GM04504 (cell line): Measurements from ENCODE around the gene RAB3GAP2.
A peak's percentile ranks its signal among the peaks of the same experiment; 100 is the strongest.
"Not testable (repeated sequence)": the region's sequence is repeated elsewhere in the genome, so short reads cannot be mapped to it uniquely, and the experiment has no call there.

Experiments used
- DNase-seq: peaks from one replicate; pipeline ENCODE4 v3.0.0-alpha.2; 2012; ENCODE audit warnings: low read depth

RAB3GAP2 gene

GRCh38 chr1:220139966-220140365 lies 132.3 kb downstream of the RAB3GAP2 start:
- DNase-seq, result no peak

- no peak for DNase-seq
Observed at GRCh38 chr1:220137019-220137786, 135.1 kb downstream of the RAB3GAP2 start.

- DNase-seq, result no peak
Observed at GRCh38 chr1:220135755-220136154, 136.5 kb downstream of the RAB3GAP2 start.

DNA sequence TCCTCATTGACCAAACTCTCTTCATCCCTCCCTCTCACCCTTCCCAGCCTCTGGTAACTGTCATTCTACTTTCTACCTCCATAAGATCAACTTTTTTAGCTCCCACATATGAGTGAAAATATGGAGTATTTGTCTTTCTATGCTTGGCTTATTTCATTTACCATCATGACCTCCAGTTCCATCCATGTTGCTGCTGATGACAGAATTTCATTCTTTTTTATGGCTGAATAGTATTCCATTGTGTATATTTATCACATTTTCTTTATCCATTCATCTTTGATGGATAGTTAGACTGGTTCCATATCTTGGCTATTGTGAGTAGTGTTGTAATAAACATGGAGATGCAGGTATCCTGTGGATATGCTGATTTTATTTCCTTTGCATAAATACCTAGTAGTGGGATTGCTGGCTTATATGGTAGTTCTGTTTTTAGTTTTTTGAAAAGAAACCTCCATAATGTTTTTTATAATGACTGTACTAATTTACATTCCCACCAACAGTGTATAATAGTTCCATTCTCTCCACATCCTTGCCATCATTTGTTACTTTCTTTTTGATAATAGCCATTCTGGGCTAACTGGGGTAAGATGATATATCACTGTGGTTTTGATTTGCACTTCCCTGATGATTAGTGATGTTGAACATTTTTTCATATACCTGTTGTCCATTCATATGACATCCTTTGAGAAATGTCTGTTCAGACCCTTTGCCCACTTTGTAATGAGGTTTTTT lies 142.6 kb downstream of the RAB3GAP2 start:
- no peak for DNase-seq

- no peak for DNase-seq
Observed at GRCh38 chr1:220127076-220127475, 145.2 kb downstream of the RAB3GAP2 start.

DNA sequence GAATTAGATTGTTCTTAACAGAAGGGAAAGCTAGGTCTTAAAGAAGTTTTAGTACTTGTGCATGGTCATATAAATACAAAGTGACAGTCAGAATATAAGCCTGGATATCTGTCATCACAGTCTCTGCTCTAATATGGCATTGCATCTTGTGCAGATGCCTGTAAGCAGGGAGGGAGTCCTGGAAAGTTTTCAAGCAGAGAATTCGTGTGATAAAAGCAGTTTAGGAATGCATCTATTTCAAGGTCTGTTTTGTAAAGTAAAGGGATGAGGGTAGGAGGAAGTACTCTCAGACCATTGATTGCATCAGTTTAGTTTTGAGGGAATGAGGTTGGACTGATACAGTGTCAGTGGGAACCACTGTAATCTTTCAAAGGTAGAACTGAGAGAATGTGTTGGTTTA lies 147.7 kb downstream of the RAB3GAP2 start:
- peak; percentile 20 for DNase-seq

DNA sequence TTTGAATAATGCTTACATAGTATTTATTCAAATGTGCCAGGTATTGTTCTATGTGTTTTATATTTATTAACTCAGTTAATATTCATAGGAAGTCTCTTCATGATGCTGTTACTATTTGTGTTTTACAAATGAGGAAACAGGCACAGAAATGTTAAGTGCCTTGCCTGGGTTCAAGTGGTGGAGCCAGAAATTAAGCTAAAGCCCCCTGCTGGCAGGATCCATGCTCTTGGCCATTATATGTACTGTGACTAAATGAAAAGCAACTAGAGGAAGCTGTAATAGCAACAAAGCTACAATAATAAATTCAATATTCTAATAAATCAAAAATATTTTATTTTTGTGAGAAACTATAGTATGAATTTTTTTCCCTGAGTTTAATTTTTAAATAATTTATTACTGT lies 148.4 kb downstream of the RAB3GAP2 start:
- DNase-seq, result no peak

- no peak for DNase-seq
Observed at GRCh38 chr1:220123066-220123465, 149.2 kb downstream of the RAB3GAP2 start.

DNA sequence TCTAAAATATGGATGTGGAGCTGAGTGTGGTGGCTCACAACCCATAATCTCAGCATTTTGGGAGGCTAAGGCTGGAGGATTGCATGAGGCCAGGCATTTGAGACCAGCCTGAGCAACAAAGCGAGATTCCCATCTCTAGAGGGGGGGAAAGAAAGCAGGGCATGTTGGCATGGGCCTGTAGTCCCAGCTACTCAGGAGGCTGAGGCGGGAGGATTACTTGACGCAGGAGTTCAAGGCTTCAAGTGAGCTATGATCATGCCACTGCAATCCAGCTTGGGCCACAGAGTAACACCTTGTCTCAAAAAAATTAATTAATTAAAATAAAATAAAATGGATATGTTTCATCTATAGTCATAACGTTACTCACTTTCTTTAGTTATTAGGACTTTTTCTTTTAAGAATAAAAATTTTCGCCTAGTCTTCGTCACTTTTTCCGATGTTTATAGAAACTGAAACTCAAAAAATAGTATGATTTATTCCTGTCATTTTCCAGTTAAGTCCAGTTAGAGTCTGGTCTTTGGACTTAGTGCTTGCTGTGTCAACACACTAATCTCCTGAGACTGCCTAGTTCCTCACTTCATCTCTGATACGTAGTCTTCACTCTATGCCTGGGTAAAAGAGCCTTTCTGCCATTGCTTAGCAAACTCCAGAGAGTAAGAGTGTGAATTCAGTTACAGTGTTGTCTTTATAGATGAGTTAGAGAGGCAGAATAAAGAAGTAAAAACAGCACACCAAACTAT lies 150.3 kb downstream of the RAB3GAP2 start:
- DNase-seq, result no peak

- DNase-seq, result no peak
Observed at GRCh38 chr1:220119043-220119512, 153.2 kb downstream of the RAB3GAP2 start.

- no peak for DNase-seq
Observed at GRCh38 chr1:220113136-220113695, 159.0 kb downstream of the RAB3GAP2 start.

DNA sequence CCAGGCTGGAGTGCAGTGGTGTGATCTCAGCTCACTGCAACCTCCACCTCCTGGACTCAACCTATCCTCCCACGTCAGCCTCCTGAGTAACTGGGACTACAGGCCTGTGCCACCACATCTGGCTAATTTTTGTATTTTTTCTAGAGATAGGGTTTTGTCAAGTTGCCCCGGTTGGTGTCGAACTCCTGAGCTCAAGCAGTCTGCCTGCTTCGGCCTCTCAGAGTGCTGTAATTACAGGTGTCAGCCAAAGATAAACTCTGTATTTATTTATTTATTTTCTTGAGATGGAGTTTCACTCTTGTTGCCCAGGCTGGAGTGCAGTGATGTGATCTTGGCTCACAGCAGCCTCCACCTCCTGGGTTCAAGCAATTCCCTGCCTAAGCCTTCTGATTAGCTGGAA lies 159.7 kb downstream of the RAB3GAP2 start:
- not testable (repeated sequence) for DNase-seq

DNA sequence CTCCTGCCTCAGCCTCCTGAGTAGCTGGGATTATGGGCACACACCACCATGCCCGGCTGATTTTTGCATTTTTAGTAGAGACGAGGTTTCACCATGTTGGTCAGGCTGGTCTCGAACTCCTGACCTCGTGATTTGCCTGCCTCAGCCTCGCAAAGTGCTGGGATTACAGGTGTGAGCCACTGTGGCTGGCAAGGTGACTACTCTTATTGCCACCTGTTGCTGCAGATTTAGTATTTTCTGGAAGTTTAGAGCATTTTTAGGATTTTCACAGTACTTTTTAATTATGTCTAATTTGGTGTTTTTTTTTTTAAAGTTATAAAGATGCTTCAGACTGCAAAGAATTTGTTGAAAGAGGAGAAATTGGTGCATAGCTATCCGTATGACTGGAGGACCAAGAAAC lies 161.8 kb downstream of the RAB3GAP2 start:
- DNase-seq, result not testable (repeated sequence)

- DNase-seq, result no peak
Observed at GRCh38 chr1:220099826-220100225, 172.4 kb downstream of the RAB3GAP2 start.
